HG02588 (cell line): ENCODE measurements around the gene USP43.

Experiments
- ATAC-seq: cut with Tn5 transposase; IDR thresholded peaks from one replicate; pipeline ENCODE4 v1.9.1; 2021; ENCODE audit warnings: mild to moderate bottlenecking, moderate library complexity; ENCODE audit not compliant: unreplicated experiment

USP43 gene

GRCh38 chr17:9702914-9703780 is 57.8 kb downstream of the USP43 start:
- ATAC-seq = no peak

- ATAC-seq = no peak
These were observed 58.4 kb downstream of the USP43 start for GRCh38 chr17:9703781-9704082.

- ATAC-seq = no peak
These were observed 60.4 kb downstream of the USP43 start for GRCh38 chr17:9705745-9706144.

- ATAC-seq = no peak
These were observed 62.6 kb downstream of the USP43 start for GRCh38 chr17:9707948-9708347.

- no peak for ATAC-seq
These were observed 69.5 kb downstream of the USP43 start for GRCh38 chr17:9714801-9715200.

GRCh38 chr17:9715503-9716016 is 70.2 kb downstream of the USP43 start:
- ATAC-seq = no peak

GRCh38 chr17:9725575-9725974 is 80.3 kb downstream of the USP43 start:
- no peak for ATAC-seq

- ATAC-seq = no peak
These were observed 81.0 kb downstream of the USP43 start for GRCh38 chr17:9726291-9726690.

GRCh38 chr17:9728005-9728404 is 82.7 kb downstream of the USP43 start:
- no peak for ATAC-seq

GRCh38 chr17:9728564-9728963 is 83.2 kb downstream of the USP43 start:
- no peak for ATAC-seq

GRCh38 chr17:9729034-9729650 is 83.8 kb downstream of the USP43 start:
- ATAC-seq = no peak

GRCh38 chr17:9729735-9730420 is 84.6 kb downstream of the USP43 start:
- no peak for ATAC-seq

GRCh38 chr17:9750524-9750923 is 105.2 kb downstream of the USP43 start:
- no peak for ATAC-seq

- no peak for ATAC-seq
These were observed 109.8 kb downstream of the USP43 start for GRCh38 chr17:9755083-9755482.

GRCh38 chr17:9760266-9760665 is 114.9 kb downstream of the USP43 start:
- ATAC-seq = no peak

- ATAC-seq = no peak
These were observed 118.3 kb downstream of the USP43 start for GRCh38 chr17:9763643-9764042.

- no peak for ATAC-seq
These were observed 120.0 kb downstream of the USP43 start for GRCh38 chr17:9765322-9765721.

GRCh38 chr17:9766970-9767369 is 121.7 kb downstream of the USP43 start:
- ATAC-seq = no peak

GRCh38 chr17:9767432-9767991 is 122.2 kb downstream of the USP43 start:
- ATAC-seq = no peak

GRCh38 chr17:9768381-9768934 is 123.1 kb downstream of the USP43 start:
- no peak for ATAC-seq

GRCh38 chr17:9769036-9769695 is 123.8 kb downstream of the USP43 start:
- no peak for ATAC-seq
